MCF 10A (cell line): Measurements from ENCODE around the gene AQP3. TPM values are rescaled to one million over a fixed set of nuclear protein-coding genes. Genes with fewer than 3 reads are reported as not detected.
"Not testable (repeated sequence)": the region's sequence is repeated elsewhere in the genome, so short reads cannot be mapped to it uniquely, and the experiment has no call there.

Source experiments
- BruUV-seq: library from RNA; stranded (reverse); fragments of 400-500 nt; replicated peaks from 2 replicates; lab custom pipeline; 2021; lab: Mats Ljungman, UMichigan
- CTCF ChIA-PET: fragments of 300-600 bp; sonication (Branson Sonifier 250); formaldehyde crosslinking; extraction: SDS; loops from one replicate; lab custom pipeline; 2021; ENCODE audit warnings: antibody characterized with exemption, inconsistent platforms; lab: Yijun Ruan, JAX
- POLR2A ChIA-PET: fragments of 300-600, 350-650 bp; sonication (Branson Sonifier 250); formaldehyde crosslinking; extraction: SDS; loops from one replicate; lab custom pipeline; 2020; ENCODE audit warnings: antibody characterized with exemption, inconsistent platforms; lab: Yijun Ruan, JAX
- DNase-seq: peaks from one replicate; pipeline ENCODE4 v3.0.0-alpha.2; 2018; ENCODE audit not compliant: unreplicated experiment
- H3K27ac Mint-ChIP-seq: one replicate; pipeline ENCODE4 v1.8.0; 2022; ENCODE audit warnings: mild to moderate bottlenecking, low read depth, mixed read lengths; ENCODE audit not compliant: unreplicated experiment
- H3K27me3 Mint-ChIP-seq: one replicate; pipeline ENCODE4 v1.8.0; 2022; ENCODE audit warnings: mixed read lengths; ENCODE audit not compliant: insufficient read depth, unreplicated experiment
- H3K36me3 Mint-ChIP-seq: one replicate; pipeline ENCODE4 v1.8.0; 2022; ENCODE audit warnings: mild to moderate bottlenecking, moderate library complexity, mixed read lengths; ENCODE audit not compliant: insufficient read depth, unreplicated experiment
- H3K4me1 Mint-ChIP-seq: one replicate; pipeline ENCODE4 v1.8.0; 2022; ENCODE audit warnings: mixed read lengths; ENCODE audit not compliant: insufficient read depth, unreplicated experiment
- H3K4me3 Mint-ChIP-seq: one replicate; pipeline ENCODE4 v1.8.0; 2022; ENCODE audit warnings: mild to moderate bottlenecking, moderate library complexity, mixed read lengths; ENCODE audit not compliant: unreplicated experiment
- H3K9me3 Mint-ChIP-seq: one replicate; pipeline ENCODE4 v1.8.0; 2022; ENCODE audit warnings: mixed read lengths; ENCODE audit not compliant: unreplicated experiment
- CTCF ChIP-seq: fragments of 200-600 bp; IDR thresholded peaks from one replicate; pipeline ENCODE4 v1.8.0; 2022; ENCODE audit warnings: antibody characterized with exemption, mild to moderate bottlenecking; ENCODE audit not compliant: unreplicated experiment
- intact Hi-C: fragments of 100-400 bp; cut with micrococcal nuclease; formaldehyde crosslinking; loops from 2 replicates; pipeline ENCODE4 v1.14.1; 2022
- total RNA-seq: library from RNA; stranded (reverse); gene quantifications from 2 replicates; pipeline ENCODE4 v1.2.3, GENCODE V29; 2022

The AQP3 gene
- total RNA-seq, 1 experiment from 2014 or later: 0.89 TPM

- H3K4me3 Mint-ChIP-seq: no peak overlapping the region
- no peaks in the 10 kb centered on the region for H3K27me3 Mint-ChIP-seq
- no peak for TF ChIP-seq CTCF
- BruUV-seq: no TSS peak
- DNase-seq: peak; percentile 73
- H3K4me1 Mint-ChIP-seq: peaks cover 16% of the 10 kb centered on the region
- CTCF ChIA-PET: interaction anchor here (0.6 to 3.8 kb wide), 5 partner anchors 9 to 232 kb away, joined by 3 to 19 read pairs (median 4); no protein-coding TSS in a partner anchor
- intact Hi-C loops: no loop called here
- H3K27ac Mint-ChIP-seq: peak overlapping the region; percentile 78
- H3K9me3 Mint-ChIP-seq: no peaks in the 10 kb centered on the region
- peaks cover 19% of the 10 kb centered on the region for H3K36me3 Mint-ChIP-seq
- POLR2A ChIA-PET: interaction anchor here (0.7 to 0.8 kb wide), 3 partner anchors 14 to 43 kb away, joined by 3 to 4 read pairs (median 3); partner anchors contain the start of gene NOL6
Measured at GRCh38 chr9:33458444-33458843, 11.1 kb upstream of the AQP3 start.

GRCh38 chr9:33455945-33456344 lies 8.6 kb upstream of the AQP3 start:
- Mint-ChIP-seq H3K27me3 (no peaks in the 10 kb centered on the region), H3K36me3 (peaks cover 4% of the 10 kb centered on the region), H3K4me1 (peaks cover 24% of the 10 kb centered on the region), H3K4me3 (no peak overlapping the region), H3K27ac (no peak overlapping the region), H3K9me3 (no peaks in the 10 kb centered on the region)
- POLR2A ChIA-PET: interaction anchor here (0.6 kb wide), 1 partner anchor 40 kb away, joined by 3 read pairs; no protein-coding TSS in a partner anchor
- BruUV-seq: no TSS peak
- DNase-seq: no peak
- TF ChIP-seq CTCF: no peak
- intact Hi-C loops: no loop called here
- CTCF ChIA-PET: interaction anchor here (0.6 to 5.1 kb wide), 5 partner anchors 11 to 223 kb away, joined by 3 to 33 read pairs (median 4); partner anchors contain the start of gene NOL6

GRCh38 chr9:33455456-33455855 lies 8.1 kb upstream of the AQP3 start:
- intact Hi-C loops, H3K27me3 Mint-ChIP-seq, H3K27ac Mint-ChIP-seq, H3K4me3 Mint-ChIP-seq, H3K9me3 Mint-ChIP-seq, H3K36me3 Mint-ChIP-seq, BruUV-seq, DNase-seq: not testable (repeated sequence)
- POLR2A ChIA-PET: interaction anchor here (0.6 kb wide), 1 partner anchor 41 kb away, joined by 3 read pairs; no protein-coding TSS in a partner anchor
- peaks cover 24% of the 10 kb centered on the region for H3K4me1 Mint-ChIP-seq
- CTCF ChIA-PET: interaction anchor here (0.6 to 5.1 kb wide), 5 partner anchors 11 to 223 kb away, joined by 3 to 33 read pairs (median 4); partner anchors contain the start of gene NOL6

GRCh38 chr9:33454661-33455026 lies 7.3 kb upstream of the AQP3 start:
- H3K4me3 Mint-ChIP-seq, DNase-seq, H3K9me3 Mint-ChIP-seq, BruUV-seq, intact Hi-C loops, H3K27me3 Mint-ChIP-seq, H3K36me3 Mint-ChIP-seq, H3K27ac Mint-ChIP-seq: not testable (repeated sequence)
- H3K4me1 Mint-ChIP-seq: peaks cover 24% of the 10 kb centered on the region
- ChIA-PET POLR2A (interaction anchor here (1.0 kb wide), 2 partner anchors 38 to 132 kb away, joined by 3 to 5 read pairs; no protein-coding TSS in a partner anchor), CTCF (interaction anchor here (2.0 to 6.4 kb wide), 4 partner anchors 10 to 80 kb away, joined by 10 to 91 read pairs (median 25); partner anchors contain the start of gene NOL6)
